Activated T-helper 1 cell treated with anti-CD3 and anti-CD28 coated beads, Interleukin-2, amount 50 U/mL, for 16 hours (primary cell): ENCODE measurements around the gene SRRM4.

Experiments
- DNase-seq, 2 donors: peaks; one replicate each; pipeline ENCODE4 v3.0.0-alpha.2; 2020; ENCODE audit warnings: low read depth in 1 of 2, low spot score in 1 of 2

SRRM4 gene, protein sequence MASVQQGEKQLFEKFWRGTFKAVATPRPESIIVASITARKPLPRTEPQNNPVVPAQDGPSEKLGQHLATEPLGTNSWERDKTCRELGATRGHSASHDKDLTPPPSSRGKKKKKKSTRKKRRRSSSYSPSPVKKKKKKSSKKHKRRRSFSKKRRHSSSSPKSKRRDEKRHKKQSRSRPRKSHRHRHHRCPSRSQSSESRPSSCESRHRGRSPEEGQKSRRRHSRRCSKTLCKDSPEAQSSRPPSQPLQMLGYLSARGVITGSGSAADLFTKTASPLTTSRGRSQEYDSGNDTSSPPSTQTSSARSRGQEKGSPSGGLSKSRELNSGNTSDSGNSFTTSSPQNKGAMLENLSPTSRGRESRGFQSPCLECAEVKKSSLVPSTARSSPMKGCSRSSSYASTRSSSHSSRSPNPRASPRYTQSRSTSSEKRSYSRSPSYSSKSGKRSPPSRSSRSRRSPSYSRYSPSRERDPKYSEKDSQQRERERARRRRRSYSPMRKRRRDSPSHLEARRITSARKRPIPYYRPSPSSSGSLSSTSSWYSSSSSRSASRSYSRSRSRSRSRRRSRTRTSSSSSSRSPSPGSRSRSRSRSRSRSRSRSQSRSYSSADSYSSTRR

DNA sequence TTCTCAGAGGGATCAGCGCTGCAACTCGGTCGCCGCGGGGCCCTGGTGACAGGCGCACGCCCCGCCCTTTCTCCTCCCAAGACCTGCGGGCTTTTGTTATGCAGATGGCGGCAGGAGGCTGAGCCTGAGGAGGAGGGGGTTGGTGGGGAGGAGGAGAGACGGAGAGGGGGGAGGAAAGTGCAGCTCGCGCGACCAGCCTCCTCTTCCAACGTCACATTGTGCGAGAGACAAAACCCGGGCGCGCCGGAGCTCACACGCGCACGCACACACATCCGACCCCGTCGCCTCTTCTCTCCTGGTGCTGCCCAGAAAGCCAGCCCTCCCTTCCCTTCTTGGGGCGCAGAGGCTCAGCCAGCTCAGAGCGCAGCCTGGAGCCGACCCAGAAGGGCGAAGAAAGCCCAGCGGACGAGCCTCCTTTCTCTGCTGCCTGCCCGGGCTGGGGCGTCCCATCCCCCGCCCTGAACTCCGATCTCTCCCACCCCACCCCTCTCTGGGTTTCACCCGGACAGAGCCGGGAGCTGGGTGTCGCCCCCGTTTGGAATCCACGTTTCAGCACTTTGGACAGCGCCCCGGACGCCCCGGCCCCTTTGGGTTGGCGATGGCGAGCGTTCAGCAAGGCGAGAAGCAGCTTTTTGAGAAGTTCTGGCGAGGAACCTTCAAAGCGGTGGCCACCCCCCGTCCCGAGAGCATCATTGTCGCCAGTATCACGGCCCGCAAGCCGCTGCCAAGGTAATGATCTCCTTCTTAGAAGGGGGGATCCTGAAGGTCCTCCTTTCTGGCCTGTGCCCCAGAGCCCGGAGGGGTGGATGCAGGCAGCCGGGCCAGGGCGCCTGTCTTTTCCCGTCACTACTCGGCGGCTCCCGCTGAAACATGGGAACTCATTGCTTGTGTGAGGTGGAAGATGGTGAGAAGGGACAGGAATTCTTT, at the start of gene SRRM4:
Gene SRRM4, plus strand, starts transcription at position 257 of the 927 bp plus-strand sequence. Its CDS starts 342 bp downstream, at position 599.
- DNase-seq, result no peak

DNA sequence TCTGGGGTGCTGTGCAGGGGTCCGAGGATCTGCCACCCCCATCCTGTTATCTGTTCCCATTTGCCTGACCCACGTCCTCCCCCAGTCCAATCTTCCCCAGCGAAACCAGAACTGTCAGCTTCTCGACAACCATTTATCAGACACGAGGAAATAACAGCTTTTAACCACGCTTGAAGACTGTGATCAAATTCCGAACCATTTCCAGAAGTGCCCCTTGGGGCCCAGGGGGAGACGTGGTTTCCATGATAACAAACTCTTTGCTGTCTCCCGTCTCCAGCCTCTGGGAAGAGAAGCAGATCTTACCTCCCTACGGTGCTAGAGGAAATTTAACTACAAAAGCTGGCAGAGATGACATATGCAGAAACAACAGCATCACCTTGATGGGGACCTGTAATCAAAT, 35.1 kb upstream of the SRRM4 start:
- DNase-seq, result no peak

DNA sequence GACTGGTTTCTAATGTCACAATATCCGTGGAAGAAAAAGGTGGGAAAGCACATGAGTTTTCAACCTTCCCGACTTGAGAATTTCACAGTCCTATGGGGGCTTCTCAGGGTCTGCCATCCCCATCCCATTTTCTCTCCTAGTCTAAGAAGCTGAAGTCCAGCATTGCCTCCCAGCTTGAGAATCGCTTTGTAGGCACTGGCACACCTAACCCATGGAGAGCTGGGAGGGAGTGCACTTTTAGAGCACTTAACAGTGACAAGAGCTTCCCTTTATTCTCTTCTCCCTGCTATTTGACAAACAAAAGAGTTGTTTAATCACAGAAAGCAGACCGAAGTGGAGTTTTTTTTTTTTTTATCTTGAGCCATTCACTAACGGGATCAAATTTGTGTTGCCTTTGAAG, 22.8 kb upstream of the SRRM4 start:
- DNase-seq, result no peak

DNA sequence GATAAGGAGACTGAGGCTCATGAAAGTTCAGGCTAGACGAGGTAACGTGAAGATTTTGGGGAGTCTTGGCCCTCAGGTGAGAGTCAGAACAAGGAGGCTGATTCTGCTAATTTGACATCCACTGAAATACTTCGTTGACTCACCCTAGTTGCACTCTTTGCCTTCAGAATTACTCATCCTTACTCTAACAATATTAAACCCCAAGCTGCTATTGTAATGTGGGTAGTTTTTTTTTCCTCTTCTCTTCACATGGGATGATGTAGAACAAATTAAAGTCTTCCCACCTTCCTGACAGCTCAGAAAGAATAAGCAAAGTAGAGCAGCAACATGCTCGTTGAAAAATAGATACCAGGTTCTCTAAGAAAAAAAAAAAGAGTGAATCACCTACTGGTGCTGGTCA, 22.0 kb upstream of the SRRM4 start:
- DNase-seq, result no peak

DNA sequence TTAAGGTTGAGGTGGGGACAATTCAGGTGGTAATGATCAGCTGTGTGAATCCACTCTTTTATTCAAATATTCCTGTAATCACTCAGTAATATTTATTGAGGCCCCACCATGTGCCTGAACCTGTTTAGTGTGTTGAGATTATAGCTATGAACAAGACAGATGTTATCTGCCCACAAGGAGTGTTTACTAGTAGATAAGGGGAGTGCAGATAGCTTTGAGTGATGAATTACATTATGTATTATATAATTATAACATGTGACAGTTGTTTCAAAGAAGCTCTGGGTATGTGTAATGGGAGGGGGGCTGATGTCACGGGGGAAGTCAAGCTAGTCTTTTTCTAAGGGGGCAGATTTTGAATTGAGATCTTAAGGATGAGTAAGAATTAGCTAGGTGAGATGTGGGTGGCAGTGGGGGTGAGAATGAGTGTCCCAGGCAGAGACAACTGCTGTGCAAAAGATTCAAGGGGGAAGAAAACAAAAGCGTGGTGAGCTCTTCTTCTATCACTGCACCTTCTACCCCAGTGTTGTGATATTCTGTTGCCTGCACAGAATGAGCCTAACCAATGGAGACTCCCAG, 21.3 kb upstream of the SRRM4 start:
- no peak for DNase-seq

DNA sequence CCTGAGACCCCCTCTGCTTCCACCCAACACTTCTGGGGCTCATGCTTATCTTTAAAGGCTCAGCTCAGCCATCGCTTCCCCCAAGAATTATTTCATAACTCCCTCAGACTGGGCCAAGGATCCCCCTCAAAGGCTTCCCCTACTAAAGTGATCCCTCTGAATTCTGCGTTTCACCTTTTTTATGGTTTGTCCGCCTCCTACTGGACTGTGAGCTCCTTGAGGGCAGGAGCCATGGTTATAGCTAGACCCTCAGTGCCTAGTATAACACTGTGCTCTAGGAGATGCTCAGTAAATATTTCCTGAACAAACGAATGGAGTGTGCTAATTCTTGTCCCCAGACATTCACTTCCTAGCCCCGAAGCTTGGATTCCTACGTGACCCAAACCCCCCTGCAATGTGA, 20.5 kb upstream of the SRRM4 start:
- DNase-seq, result no peak

DNA sequence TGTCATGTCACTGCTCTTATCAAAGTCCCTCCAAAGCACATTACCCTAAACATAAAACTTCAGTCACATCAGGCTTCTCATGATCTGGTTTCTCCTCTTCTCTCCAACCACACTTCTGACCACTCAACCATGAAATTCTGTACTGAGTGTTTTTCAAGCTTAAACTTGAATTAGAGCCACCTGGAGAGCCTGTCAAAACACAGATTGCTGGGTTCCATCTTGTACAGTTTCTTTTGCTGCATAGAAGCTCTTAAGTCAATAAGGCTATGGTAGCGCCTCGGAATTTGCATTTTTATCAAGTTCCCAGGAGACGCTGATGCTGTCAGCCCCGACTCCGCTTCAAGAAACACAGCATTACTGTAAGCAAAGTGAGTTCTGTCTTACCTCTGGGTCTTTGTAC, 16.4 kb upstream of the SRRM4 start:
- DNase-seq, result no peak

DNA sequence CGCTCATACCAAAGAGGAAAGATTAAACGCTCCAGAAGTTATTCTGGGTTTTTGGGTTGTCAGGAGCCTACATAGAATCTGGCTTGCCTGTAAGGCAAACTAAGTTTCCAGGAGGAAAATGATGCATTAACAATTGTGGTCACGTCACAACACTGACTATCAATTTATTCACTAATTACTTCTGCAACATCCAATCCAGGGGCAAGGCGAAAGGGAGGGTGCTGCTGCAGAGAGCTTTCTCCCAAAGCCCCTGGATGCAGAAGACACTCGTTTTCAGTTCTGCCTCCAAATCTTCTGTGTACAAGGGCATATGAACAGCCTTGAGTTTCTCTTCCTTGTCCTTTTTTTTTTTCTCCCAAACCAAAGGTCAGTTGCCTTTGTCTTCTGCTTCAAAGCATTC, 10.5 kb upstream of the SRRM4 start:
- no peak for DNase-seq

DNA sequence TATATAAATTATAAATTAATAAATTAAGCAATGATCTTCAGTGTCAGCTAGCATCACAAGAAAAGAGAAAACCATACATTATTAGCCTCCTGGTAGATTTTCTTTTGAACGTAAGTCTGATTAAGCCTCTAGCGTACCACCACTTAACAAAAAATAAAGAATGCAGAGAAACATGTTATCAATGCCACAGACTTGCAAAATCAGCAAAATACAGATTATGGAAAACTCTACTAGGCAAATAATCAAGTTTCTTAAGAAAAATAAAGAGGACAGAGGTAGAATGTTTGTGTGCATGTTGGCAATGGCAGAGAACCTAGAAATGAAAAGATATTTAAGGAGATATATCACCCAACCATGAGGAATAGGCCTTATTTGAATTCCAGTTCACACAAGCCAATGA, 8.4 kb upstream of the SRRM4 start:
- no peak for DNase-seq

DNA sequence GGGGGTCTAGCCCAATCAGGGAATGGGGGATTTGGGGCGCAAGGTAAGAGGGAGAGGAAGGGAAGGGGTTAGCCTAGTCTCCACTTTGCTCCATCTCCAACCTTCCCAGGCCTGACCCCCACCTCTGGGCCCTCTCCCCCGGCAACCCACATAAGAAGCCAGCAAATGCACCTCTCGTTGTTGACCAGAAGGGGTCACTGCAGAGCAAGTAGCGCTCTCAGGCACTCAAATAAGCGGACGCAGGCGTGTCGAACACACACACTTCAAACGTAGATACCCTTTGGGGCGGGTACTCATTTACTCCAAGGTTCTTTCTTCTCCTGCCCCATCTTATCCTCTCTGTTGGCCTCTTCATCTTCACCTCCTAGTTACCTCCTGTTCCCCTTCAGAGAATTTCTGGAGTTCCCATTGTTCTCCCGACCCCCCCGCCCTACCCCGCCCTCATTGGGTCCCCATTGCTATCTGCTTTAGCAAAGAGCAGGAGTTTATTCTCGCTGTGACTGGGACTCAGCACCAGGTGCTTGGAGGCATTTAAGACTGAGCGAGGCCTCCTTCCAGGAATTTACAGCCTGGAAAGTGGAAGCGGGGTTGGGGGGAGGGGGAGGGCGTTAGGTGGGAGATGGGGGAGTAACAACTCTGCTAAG, 1.5 kb upstream of the SRRM4 start:
- no peak for DNase-seq

DNA sequence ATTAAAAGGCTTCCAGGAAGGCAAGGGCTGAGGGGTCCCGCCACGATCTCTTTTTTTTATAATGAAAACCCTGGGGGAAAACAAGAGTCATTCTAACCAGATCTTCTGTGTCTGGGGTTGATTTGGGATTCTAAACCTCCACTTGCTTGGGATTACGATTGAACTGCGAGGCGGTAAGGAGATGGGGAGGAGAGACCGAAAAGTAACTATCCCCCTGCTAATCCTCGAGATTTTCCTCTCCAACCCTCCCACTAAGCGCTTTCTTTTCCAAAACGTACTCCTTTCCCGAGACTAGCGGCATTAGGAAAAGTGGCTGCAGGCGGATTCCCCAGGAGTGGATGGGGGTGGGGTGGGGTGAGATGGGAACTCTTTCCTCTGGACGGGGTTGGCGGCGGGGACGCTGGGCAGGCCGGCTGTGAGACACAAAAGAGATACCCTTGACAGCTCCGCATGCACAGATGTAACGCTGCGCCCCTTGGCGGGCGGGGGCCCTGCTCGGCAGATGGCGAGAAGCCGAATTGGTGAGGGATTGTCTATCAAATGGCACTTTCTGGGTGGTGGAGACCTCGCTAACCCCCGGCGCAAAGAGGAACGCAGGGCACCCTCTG, 830 bp upstream of the SRRM4 start:
- DNase-seq, result no peak

DNA sequence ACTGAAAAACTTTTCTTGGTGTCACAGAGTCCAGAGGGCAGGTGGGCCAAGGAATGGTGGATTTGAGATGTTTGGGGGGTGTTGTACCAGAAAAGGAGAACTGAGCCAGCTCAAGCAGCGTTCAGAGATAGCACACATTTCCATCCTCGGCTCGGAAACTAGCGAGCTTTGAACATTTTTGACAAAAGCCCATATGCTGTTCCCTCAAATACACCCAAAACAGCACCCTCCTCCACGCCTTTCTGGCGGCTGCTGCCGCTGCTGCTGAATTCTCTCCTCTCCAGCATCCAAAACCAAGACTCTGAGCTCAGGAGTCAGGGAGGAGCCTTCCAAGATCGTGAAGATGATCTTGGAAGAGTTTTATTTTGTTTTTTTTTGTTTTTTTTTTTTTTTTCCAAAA, 961 bp downstream of the SRRM4 start:
- no peak for DNase-seq

DNA sequence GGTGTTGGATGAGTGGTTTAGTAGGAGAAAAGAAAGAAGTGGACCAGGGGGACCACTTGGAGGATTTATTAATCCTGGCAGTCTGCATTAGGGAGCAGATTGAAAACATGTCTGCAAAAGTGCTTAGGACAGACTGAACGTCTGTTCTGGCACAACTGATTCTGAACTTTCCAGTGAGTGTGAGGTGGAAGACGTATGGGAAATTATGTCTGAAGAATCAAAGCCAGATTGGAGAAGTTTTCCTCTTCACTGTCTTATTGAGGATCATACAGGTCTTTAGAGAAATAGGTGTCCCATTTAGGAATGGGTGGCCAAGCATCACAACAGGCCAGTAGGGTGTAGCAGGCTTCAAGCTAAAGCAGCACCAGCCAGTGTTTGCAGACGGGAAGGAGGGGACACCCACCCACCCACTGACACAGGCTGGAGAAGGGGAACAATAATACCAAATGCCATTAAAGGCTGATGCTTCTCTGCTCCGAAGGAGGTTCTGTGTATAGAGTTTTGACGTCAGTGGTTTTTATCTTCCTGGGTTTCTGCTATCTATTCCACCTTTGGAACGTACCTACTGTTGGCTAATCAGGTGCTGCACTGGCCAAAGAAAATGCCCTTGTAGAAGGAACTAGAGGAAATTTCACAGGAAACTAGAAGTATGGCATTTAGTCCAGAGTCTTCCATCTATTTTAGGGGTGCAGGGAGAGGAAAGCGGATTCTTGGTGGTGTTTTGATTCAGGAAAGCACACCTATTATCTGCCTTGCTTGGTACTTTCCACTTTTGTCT, 1.8 kb downstream of the SRRM4 start:
- DNase-seq, result no peak

DNA sequence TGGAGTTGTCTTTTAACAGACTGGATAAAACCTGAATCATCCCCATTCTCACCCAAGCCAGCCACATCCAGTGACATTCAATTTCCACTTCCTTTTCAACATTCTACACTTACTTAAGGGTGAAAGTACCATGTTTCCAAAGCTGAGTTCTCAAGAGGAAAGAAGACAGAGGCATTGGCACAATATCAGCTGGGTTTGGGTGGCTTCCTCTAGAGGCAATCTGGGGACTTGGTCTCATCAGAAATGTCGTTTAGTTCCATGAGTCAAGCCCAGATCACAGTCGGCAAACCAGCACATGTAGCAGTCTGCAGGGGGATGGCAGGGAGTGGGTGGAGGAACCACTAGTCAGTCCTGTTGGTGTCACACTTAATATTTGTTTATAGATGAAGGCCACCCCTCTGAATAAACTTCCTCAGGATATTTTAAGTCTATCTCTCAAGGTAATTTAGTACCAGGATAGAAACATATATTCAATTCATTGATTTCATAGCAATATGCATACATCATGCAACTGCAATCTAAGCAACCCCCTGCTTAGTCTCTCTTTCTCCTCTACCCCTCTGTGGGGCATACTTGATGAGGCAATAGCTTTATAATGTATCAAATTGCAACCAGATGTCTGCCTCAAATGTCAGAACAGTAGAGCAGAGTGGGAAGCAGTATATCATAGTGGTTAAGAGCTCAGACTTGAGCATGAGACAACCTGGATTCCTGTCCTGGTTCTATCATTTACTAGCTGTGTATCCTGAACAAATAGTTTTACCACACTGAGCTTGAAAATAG, 3.0 kb downstream of the SRRM4 start:
- DNase-seq, result no peak

DNA sequence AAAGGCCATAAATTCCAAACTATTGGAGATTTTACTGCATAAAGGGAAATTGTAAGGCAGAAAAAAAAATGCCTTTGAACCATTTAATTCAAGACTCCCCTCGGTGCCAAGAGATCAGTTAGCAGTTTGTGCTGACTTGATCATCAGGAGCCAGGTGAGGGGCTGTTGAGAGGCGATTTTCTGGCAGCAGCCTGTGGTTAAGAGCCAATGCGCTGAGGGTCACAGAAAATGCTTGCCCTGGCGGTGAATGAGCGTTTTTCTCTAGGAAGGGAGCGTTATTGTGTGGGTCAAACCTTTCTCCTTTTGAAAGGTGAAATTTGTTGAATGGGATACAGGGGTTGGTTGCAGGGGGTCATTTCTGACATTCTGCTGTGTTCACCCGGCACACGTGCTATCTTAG, 4.7 kb downstream of the SRRM4 start:
- DNase-seq, result no peak

DNA sequence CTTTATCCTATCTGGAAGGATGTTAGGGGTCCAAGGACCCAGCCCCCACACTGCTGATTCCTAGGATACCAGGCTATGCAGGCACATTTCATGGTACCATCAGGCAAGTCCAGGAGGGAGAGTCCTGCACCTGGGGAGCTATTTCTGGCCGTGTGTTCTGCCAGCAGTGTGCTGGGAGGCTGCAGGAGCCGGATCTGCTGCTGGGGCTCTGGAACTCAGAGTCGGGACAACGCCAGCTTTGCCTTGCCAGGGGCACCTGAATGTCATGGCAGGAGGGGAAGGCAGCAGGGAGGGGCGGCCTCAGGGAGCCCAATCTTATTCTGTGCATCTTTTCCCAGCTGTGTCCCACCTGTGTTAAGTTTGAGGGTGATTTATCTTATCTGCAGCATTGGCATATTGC, 17.8 kb downstream of the SRRM4 start:
- DNase-seq, result no peak

DNA sequence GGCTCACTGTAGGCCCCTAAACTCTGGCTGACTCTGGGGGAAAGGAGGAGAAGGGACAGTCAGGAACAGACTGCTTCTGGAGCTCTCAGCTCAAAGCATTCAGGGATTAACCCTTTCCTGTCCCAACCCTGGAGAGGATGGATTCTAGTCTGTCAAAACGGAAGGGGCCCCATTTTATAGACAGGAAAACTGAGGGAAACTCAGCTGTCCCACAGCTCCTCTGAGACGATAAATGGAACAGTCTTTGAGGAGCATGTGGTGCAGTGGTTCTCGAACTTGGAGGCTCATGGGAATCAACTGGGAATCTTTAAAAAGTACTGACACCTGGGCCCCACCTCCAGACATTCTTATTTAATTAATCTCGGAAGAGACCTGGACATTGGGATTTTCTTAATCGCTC, 23.7 kb downstream of the SRRM4 start:
- no peak for DNase-seq

DNA sequence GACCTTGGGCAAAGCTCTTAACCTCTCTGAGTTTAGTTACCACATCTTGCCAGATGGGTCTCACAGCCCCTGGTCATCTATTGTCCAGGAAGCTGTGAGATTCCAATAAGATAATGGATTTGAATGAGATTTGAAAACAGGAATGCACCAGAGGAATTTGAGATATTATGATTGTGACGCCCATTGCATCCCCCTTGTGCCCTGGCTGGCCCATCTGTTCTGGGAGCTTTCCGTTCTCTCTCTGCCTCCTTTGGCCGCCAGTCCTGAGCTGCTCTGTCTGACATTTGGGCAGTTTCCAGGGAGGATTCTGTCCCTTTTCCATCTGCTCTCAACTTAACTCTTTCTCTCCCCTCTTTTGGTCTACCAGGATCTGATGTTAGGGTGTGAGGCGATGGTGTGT, 24.6 kb downstream of the SRRM4 start:
- no peak for DNase-seq

DNA sequence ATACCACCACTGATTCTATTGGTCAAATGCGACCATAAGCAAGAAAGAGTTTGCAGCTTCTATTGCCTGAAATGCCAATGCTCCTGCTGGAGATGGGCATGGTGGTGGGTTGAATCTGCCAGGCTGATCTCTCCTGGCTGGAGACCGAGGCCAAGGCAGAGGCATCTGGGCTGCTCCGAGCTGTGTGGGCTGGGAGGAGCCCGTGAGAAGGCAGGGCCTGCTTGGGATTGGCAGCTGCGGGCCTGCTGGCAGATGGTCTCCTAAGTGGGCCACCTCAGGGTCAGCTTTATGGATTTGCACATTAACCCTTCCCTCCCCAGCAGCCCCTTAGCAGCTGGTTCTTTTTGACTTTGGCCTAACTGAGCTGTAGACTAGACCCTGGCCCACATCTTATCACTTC, 25.4 kb downstream of the SRRM4 start:
- DNase-seq, result no peak
